GM23338 (cell line): ENCODE results near the gene SNRNP27. TPM values are rescaled to one million over a fixed set of nuclear protein-coding genes. Genes with fewer than 3 reads are reported as not detected.
A peak's percentile ranks its signal among the peaks of the same experiment; 100 is the strongest.

Source experiments
- ATAC-seq: fragments of 200-7000 bp; cut with Tn5 transposase; 3 replicates; pipeline ENCODE4 v1.9.1; 2020
- DNase-seq: peaks from one replicate; pipeline ENCODE4 v3.0.0-alpha.2; 2015; ENCODE audit warnings: low spot score
- H2AFZ ChIP-seq: fragments of 200-600 bp; sonication (generic); 2 replicates; pipeline ENCODE4 v1.8.0; 2016; ENCODE audit warnings: antibody characterized with exemption, mild to moderate bottlenecking, moderate library complexity
- H3F3A ChIP-seq: fragments of 200-600 bp; sonication (generic); replicated peaks from 2 replicates; pipeline ENCODE4 v1.8.0; 2017; ENCODE audit warnings: antibody characterized with exemption, mixed run types, low read depth
- H3K27ac ChIP-seq: fragments of 200-600 bp; sonication (generic); 2 replicates; pipeline ENCODE4 v1.6.1; 2016; ENCODE audit warnings: low read depth
- H3K27me3 ChIP-seq: fragments of 200-600 bp; sonication (generic); 2 replicates; pipeline ENCODE4 v1.8.0; 2016; ENCODE audit warnings: mild to moderate bottlenecking, mixed run types, moderate library complexity; ENCODE audit not compliant: insufficient read depth
- H3K36me3 ChIP-seq: fragments of 200-600 bp; sonication (generic); 2 replicates; pipeline ENCODE4 v1.8.0; 2016; ENCODE audit warnings: mild to moderate bottlenecking; ENCODE audit not compliant: insufficient read depth
- H3K4me1 ChIP-seq: fragments of 200-600 bp; sonication (generic); 2 replicates; pipeline ENCODE4 v1.8.0; 2016; ENCODE audit warnings: mild to moderate bottlenecking, moderate library complexity; ENCODE audit not compliant: insufficient read depth
- H3K4me2 ChIP-seq: fragments of 200-600 bp; sonication (generic); 2 replicates; pipeline ENCODE4 v1.7.1; 2017; ENCODE audit warnings: mixed run types
- H3K4me3 ChIP-seq: fragments of 200-600 bp; sonication (generic); 2 replicates; pipeline ENCODE4 v1.6.1; 2016; ENCODE audit warnings: mixed run types
- H3K79me2 ChIP-seq: fragments of 200-600 bp; sonication (generic); replicated peaks from 2 replicates; pipeline ENCODE4 v1.8.0; 2017; ENCODE audit warnings: mild to moderate bottlenecking; ENCODE audit not compliant: insufficient read depth
- H3K9me2 ChIP-seq: fragments of 200-600 bp; sonication (generic); 2 replicates; pipeline ENCODE4 v1.8.0; 2017; ENCODE audit not compliant: insufficient read depth
- H4K20me1 ChIP-seq: fragments of 200-600 bp; sonication (generic); replicated peaks from 2 replicates; pipeline ENCODE4 v1.8.0; 2017; ENCODE audit warnings: mild to moderate bottlenecking; ENCODE audit not compliant: insufficient read depth
- H3K27ac Mint-ChIP-seq: 2 replicates; pipeline ENCODE4 v1.8.0; 2020; ENCODE audit warnings: inconsistent platforms, mild to moderate bottlenecking, moderate library complexity, mixed read lengths
- H3K27me3 Mint-ChIP-seq: 3 replicates; pipeline ENCODE4 v1.8.0; 2022; ENCODE audit warnings: low read depth, mild to moderate bottlenecking, moderate library complexity, mixed read lengths, inconsistent platforms; ENCODE audit not compliant: insufficient read depth, poor library complexity
- H3K36me3 Mint-ChIP-seq: 3 replicates; pipeline ENCODE4 v1.8.0; 2021; ENCODE audit warnings: low read depth, mild to moderate bottlenecking, inconsistent platforms, moderate library complexity, mixed read lengths
- H3K4me1 Mint-ChIP-seq: 3 replicates; pipeline ENCODE4 v1.8.0; 2020; ENCODE audit warnings: mild to moderate bottlenecking, inconsistent platforms, mixed read lengths
- H3K4me3 Mint-ChIP-seq: 3 replicates; pipeline ENCODE4 v1.8.0; 2021; ENCODE audit warnings: moderate library complexity, mild to moderate bottlenecking, inconsistent platforms, mixed read lengths
- H3K9me3 Mint-ChIP-seq: 3 replicates; pipeline ENCODE4 v1.8.0; 2020; ENCODE audit warnings: moderate library complexity, mild to moderate bottlenecking, inconsistent platforms, mixed read lengths
- CREB1 ChIP-seq: fragments of 250-450 bp; sonication (Bioruptor Pico); IDR thresholded peaks from 2 replicates; pipeline ENCODE4 v1.5.0; 2020; ENCODE audit warnings: low read depth, mild to moderate bottlenecking, moderate library complexity
- EZH2phosphoT487 ChIP-seq: fragments of 200-600 bp; sonication (generic); IDR thresholded peaks from one replicate; pipeline ENCODE4 v1.8.1; 2018; ENCODE audit warnings: antibody characterized with exemption; ENCODE audit not compliant: unreplicated experiment
- ZNF114 ChIP-seq: fragments of 250-450 bp; sonication (Bioruptor Pico); IDR thresholded peaks from 2 replicates; pipeline ENCODE4 v1.5.0; 2020; ENCODE audit warnings: mild to moderate bottlenecking, moderate library complexity
- polyA plus RNA-seq: library from polyadenylated mRNA; unstranded; fragments of >200 nt; fragmentation: Nextera tagmentation; extraction: Ambion mirVana; gene quantifications from 2 replicates; pipeline ENCODE4 v1.2.1, GENCODE V29; 2016
- total RNA-seq: library from RNA; depleted of rRNA; stranded (reverse); fragments of >200 nt; shearing (Covaris generic); gene quantifications from 2 replicates; pipeline ENCODE4 v1.2.3, GENCODE V29; 2014
- TF ChIP-seq, protein P1 (sequence below): fragments of 250-450 bp; sonication (Bioruptor Pico); IDR thresholded peaks from 2 replicates; pipeline ENCODE4 v1.5.0; 2020; ENCODE audit warnings: mild to moderate bottlenecking, moderate library complexity
- TF ChIP-seq, protein P2 (sequence below): IDR thresholded peaks from 2 replicates; pipeline ENCODE4 v1.6.1; 2016; ENCODE audit warnings: antibody characterized with exemption

Gene SNRNP27
- total and polyA plus RNA-seq, 2 experiments from 2014 or later: 54.3 to 133 TPM

- TF ChIP-seq, protein P1, sequence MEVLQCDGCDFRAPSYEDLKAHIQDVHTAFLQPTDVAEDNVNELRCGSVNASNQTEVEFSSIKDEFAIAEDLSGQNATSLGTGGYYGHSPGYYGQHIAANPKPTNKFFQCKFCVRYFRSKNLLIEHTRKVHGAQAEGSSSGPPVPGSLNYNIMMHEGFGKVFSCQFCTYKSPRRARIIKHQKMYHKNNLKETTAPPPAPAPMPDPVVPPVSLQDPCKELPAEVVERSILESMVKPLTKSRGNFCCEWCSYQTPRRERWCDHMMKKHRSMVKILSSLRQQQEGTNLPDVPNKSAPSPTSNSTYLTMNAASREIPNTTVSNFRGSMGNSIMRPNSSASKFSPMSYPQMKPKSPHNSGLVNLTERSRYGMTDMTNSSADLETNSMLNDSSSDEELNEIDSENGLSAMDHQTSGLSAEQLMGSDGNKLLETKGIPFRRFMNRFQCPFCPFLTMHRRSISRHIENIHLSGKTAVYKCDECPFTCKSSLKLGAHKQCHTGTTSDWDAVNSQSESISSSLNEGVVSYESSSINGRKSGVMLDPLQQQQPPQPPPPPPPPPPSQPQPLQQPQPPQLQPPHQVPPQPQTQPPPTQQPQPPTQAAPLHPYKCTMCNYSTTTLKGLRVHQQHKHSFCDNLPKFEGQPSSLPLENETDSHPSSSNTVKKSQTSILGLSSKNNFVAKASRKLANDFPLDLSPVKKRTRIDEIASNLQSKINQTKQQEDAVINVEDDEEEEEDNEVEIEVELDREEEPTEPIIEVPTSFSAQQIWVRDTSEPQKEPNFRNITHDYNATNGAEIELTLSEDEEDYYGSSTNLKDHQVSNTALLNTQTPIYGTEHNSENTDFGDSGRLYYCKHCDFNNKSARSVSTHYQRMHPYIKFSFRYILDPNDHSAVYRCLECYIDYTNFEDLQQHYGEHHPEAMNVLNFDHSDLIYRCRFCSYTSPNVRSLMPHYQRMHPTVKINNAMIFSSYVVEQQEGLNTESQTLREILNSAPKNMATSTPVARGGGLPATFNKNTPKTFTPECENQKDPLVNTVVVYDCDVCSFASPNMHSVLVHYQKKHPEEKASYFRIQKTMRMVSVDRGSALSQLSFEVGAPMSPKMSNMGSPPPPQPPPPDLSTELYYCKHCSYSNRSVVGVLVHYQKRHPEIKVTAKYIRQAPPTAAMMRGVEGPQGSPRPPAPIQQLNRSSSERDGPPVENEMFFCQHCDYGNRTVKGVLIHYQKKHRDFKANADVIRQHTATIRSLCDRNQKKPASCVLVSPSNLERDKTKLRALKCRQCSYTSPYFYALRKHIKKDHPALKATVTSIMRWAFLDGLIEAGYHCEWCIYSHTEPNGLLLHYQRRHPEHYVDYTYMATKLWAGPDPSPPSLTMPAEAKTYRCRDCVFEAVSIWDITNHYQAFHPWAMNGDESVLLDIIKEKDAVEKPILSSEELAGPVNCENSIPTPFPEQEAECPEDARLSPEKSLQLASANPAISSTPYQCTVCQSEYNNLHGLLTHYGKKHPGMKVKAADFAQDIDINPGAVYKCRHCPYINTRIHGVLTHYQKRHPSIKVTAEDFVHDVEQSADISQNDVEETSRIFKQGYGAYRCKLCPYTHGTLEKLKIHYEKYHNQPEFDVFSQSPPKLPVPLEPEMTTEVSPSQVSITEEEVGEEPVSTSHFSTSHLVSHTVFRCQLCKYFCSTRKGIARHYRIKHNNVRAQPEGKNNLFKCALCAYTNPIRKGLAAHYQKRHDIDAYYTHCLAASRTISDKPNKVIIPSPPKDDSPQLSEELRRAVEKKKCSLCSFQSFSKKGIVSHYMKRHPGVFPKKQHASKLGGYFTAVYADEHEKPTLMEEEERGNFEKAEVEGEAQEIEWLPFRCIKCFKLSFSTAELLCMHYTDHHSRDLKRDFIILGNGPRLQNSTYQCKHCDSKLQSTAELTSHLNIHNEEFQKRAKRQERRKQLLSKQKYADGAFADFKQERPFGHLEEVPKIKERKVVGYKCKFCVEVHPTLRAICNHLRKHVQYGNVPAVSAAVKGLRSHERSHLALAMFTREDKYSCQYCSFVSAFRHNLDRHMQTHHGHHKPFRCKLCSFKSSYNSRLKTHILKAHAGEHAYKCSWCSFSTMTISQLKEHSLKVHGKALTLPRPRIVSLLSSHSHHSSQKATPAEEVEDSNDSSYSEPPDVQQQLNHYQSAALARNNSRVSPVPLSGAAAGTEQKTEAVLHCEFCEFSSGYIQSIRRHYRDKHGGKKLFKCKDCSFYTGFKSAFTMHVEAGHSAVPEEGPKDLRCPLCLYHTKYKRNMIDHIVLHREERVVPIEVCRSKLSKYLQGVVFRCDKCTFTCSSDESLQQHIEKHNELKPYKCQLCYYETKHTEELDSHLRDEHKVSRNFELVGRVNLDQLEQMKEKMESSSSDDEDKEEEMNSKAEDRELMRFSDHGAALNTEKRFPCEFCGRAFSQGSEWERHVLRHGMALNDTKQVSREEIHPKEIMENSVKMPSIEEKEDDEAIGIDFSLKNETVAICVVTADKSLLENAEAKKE (CRISPR knock-in tag): no peak
- TF ChIP-seq CREB1 (CRISPR knock-in tag): no peak
- TF ChIP-seq, protein P2, sequence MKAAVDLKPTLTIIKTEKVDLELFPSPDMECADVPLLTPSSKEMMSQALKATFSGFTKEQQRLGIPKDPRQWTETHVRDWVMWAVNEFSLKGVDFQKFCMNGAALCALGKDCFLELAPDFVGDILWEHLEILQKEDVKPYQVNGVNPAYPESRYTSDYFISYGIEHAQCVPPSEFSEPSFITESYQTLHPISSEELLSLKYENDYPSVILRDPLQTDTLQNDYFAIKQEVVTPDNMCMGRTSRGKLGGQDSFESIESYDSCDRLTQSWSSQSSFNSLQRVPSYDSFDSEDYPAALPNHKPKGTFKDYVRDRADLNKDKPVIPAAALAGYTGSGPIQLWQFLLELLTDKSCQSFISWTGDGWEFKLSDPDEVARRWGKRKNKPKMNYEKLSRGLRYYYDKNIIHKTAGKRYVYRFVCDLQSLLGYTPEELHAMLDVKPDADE: no peak
These were observed 53.7 kb downstream of the SNRNP27 start (continued) for GRCh38 chr2:69947325-69947931.

DNA sequence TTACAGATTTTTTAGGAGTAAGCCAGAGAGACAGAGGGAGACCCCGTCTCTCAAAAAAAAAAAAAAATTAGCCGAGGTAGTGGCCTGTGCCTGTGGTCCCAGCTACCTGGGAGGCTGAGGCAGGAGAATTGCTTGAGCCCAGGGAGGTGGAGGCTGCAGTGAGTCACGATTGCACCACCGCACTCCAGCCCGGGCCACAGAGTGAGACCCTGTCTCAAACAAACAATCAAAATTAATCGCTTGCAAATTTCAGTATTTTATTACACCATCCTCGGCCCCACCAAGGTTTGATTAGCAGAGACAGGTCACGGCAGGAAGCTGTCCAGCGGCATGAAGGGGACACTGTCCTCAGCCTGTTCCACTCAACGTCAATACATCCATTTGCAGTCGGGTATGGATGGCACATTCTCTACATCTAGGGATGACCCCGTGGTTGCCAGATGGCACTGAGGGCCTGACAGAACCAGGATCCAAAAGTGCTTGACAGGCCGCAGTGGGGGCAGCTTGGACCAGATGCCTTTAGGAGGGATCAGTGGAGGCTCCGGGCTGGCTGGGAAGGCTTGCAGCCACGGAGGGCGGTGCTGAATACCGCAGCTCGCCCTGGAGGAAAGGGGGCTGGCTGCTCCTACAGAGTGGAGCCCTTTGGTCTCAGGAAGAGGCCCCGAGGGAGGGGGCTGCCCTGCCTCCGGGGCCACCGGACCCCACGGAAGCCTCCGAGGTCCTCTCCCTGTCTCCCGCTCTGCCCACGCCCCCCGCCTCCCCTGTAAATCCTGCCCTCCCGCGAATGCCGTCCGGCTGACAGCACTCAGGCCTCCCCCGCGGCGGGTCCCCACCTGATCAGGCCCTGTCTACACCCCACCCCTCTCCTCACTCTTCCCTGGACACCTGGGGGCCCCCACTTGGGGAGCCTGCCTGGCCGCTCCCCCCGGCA lies 54.5 kb downstream of the SNRNP27 start:
- no peaks in the 10 kb centered on the region for H3K36me3 Mint-ChIP-seq
- H3K4me3 Mint-ChIP-seq: no peak overlapping the region
- Histone ChIP-seq H3K4me1 (no peaks in the 10 kb centered on the region), H3K27me3 (no peaks in the 10 kb centered on the region), H2AFZ (peak overlapping the region; percentile 38; the same call in 1 of the 2 replicates), H3K4me3 (no peak overlapping the region), H3F3A (0 out of 2 replicates have a peak, but pooled peaks cover 3% of the 10 kb centered on the region), H3K27ac (no peak overlapping the region), H3K36me3 (no peaks in the 10 kb centered on the region), H3K9me2 (no peaks in the 10 kb centered on the region), H3K4me2 (no peak overlapping the region), H4K20me1 (no peaks in the 10 kb centered on the region; the same call in 1 of the 2 replicates), H3K79me2 (no peaks in the 10 kb centered on the region)
- DNase-seq (peak; percentile 26), ATAC-seq (peak; percentile 85)
- peaks cover 3% of the 10 kb centered on the region; the same call in 2 of the 3 replicates for H3K4me1 Mint-ChIP-seq
- peaks cover 5% of the 10 kb centered on the region for H3K27me3 Mint-ChIP-seq
- no peaks in the 10 kb centered on the region for H3K9me3 Mint-ChIP-seq
- no peak overlapping the region for H3K27ac Mint-ChIP-seq
- TF ChIP-seq, protein P1 (CRISPR knock-in tag): no peak
- no peak for TF ChIP-seq EZH2phosphoT487
- no peak for TF ChIP-seq ZNF114
